B cell (primary cell): ENCODE results near the gene MON1B.

ENCODE experiments used
- EZH2 ChIP-seq: IDR thresholded peaks from 2 replicates; pipeline ENCODE4 v1.6.1; 2012; ENCODE audit warnings: borderline replicate concordance, low read depth, mild to moderate bottlenecking, moderate library complexity, low read length; ENCODE audit not compliant: insufficient read depth, poor library complexity, severe bottlenecking
- TF ChIP-seq, protein P1 (sequence below): fragments of 200-600 bp; IDR thresholded peaks from one replicate; pipeline ENCODE4 v1.8.0; 2022; ENCODE audit warnings: antibody characterized with exemption, mild to moderate bottlenecking

- TF ChIP-seq, protein P1, sequence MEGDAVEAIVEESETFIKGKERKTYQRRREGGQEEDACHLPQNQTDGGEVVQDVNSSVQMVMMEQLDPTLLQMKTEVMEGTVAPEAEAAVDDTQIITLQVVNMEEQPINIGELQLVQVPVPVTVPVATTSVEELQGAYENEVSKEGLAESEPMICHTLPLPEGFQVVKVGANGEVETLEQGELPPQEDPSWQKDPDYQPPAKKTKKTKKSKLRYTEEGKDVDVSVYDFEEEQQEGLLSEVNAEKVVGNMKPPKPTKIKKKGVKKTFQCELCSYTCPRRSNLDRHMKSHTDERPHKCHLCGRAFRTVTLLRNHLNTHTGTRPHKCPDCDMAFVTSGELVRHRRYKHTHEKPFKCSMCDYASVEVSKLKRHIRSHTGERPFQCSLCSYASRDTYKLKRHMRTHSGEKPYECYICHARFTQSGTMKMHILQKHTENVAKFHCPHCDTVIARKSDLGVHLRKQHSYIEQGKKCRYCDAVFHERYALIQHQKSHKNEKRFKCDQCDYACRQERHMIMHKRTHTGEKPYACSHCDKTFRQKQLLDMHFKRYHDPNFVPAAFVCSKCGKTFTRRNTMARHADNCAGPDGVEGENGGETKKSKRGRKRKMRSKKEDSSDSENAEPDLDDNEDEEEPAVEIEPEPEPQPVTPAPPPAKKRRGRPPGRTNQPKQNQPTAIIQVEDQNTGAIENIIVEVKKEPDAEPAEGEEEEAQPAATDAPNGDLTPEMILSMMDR: no peak
- no peak for TF ChIP-seq EZH2
These were observed 36.8 kb downstream of the MON1B start for GRCh38 chr16:77227745-77228144.
